C1 segment of cervical spinal cord (tissue), 14 donors: ENCODE results near the gene CD300C.
"Not testable (repeated sequence)": the region's sequence is repeated elsewhere in the genome, so short reads cannot be mapped to it uniquely, and the experiment has no call there.

ENCODE experiments used
- DNase-seq, 14 donors: peaks; one replicate each; lab custom pipeline; 2025; lab: John Stamatoyannopoulos, UW

CD300C gene

DNA sequence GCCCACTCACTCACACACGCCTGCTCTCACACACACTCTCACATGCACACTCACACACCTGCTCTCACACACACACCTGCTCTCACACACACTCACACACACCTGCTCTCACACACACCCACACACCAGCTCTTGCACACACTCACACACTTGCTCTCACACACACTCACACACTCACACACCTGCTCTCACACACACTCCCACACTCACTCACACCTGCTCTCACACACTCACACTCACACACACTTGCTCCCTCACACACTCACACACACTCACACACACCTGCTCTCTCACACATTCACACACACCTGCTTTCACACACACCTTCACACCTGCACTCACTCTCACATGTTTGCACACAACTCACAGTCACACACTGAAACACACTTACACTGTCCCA is 17.4 kb upstream of the CD300C start:
- no peak for DNase-seq

DNA sequence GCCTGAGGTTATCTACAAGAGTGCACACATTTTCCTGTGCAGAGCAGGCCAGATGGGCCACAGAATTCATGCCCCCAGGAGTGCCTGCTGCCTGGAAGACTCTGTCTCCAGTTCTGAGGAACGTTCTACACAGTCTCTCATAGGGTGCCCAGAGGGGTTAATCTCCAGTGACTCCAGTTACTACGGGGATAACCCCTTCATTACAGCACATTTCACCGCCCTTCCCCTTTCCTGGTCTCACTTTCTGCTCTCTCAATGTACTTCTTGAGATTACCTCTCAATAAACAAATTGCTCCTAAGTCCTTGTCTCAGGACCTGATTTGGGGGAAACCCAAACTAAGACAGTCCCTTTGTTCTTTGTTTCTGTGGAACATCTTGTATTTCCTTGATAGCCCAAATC is 15.7 kb upstream of the CD300C start:
- no peak for DNase-seq

DNA sequence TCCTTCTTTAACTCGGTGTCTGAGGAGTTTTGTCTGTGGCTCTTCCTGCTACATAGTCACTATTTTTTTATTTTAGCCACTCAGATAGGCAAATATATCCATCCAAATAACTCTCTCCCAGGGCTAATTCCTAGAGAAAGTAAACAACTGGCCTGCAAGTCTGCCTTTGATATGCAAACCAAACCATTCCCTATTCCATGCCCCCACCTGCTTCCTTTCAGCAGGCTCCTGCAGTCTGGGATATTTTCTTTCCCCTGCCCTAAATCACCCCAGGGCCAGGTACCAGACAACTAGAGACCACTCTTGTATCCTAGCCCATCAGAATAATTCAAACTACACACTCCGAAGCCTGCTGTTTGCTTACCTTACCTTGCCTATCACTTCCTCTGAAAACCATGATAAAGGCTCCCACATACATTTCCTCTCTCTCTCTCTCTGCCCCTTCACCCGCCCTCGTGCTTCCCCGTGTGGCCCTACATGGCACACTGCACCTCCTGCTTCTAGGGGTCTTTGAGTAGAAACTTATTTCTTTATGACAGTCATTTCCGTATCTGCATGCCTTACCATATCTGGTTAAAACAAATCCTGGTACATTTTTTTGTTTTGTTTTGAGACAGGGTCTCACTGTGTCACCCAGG is 13.1 kb upstream of the CD300C start:
- DNase-seq, result no peak

DNA sequence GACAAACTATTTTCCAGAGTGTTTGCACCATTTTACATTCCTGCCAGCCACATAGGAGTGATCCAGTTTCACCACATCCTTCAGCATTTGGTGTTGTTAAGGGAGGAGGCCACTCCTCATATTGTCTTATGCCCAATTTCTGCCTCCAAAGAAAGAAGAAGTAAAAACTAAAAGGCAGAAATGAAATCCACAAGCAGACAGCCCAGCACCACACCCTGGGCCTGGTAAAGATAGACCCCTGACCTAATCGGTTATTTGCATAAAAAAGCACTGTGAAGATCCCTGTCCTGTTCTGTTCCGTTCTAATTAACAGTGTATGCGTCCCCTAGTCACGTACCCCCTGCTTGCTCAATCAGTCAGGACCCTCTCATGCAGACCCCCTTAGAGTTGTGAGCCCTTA is 12.5 kb upstream of the CD300C start:
- DNase-seq, result not testable (repeated sequence)

DNA sequence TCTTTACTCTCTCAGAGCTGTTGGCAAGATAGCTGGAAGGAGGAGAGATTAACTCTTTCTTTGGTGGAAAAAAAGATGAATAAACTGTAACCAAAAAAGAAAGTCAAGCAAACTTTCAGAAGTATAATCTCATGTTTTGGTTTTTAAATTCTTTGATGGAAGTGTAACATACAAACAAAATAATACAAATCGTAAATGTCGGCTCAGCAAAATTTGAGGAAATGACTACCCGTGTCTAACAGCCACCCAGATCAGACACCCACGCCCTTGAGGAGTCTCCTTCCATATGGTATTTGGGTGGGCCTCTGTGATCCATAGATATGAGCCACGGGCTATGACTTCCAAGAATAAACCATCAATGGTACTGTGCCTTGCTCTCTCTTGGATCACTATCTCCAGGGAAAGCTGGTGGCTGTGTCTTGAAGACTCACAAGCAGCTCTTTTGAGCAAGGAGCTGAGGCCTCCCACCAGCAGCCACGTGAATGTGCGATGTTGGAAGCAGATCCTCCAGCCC is 9.6 kb upstream of the CD300C start:
- DNase-seq, result no peak

DNA sequence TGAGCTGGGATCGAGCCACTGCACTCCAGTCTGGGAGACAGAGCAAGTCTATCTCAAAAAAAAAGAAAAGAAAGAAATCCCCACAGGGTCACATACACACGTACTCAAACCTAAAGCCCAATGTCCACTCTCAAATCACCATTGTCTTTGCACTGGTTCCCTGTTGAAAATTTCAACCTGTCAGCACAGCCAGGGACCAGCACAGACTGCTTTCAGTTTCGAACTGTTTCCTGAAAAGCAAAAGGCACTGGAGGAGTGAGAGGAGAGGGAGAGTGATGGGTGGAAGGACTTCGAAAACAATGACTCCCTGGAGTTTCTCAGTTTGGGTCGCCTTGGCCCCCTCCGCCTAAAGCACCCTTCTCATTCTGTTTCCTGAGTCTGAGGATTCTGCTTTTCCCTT is 9.0 kb upstream of the CD300C start:
- DNase-seq, result no peak

- DNase-seq, result no peak
Measured at GRCh38 chr17:74552037-74552436, 6.1 kb upstream of the CD300C start.

DNA sequence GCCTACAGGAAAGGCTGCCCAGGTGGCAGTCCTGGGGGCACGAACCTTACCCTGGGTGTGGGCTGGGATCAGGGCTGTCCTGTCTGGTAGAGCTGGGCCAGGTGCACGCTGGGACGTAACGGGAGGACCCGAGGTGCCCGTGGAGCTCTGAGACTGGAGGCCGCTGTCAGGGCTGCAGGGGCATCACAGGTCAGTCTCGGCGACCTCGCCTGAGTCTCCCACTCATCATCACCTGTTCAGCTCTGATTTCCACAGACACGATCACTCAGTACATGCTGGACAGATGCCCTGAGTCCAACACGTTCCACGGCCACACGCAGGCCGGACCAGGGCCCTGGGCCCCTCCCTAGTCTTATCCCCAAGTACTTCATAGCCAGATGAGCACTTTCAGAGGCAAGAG is 4.7 kb upstream of the CD300C start:
- DNase-seq, result no peak

DNA sequence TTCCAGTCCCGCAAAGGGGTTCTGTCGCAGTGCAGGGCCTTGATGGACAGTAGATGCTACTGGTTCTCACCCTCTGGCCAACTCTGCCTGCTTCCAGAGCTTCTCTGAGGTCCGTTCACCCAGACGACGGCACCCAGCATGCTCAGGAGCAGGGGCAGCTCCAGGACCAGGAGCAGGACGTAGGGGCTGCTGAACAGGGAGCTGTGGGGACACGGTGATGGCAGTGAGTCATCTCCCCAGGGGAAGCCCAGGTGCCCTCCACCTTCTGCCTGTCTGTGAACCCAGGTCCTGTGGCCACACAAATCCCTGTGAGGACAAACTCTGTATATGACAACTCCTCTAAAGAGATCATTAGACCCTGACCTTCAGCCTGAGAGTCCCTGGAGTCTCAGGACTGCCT is 3.4 kb upstream of the CD300C start:
- no peak for DNase-seq

DNA sequence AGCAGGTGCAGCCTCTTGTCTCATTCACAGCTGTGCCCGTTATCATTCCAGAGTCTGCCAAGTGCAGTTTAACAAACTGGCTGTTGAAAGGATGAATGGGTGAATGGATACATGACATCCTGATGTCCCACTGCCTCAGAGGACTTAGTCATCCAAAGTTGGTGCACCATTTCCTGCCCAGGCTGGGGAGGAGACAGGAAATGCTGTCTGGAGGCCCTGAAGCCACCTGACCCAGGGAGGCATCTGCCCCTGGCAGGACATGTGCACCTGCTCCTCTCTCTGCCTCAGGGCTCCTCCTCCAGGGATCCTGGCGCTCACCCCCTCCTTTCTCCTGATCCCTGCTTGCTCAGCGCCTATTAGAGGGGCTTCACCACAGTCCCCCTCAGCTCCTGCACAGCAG is 1.8 kb upstream of the CD300C start:
- no peak for DNase-seq

DNA sequence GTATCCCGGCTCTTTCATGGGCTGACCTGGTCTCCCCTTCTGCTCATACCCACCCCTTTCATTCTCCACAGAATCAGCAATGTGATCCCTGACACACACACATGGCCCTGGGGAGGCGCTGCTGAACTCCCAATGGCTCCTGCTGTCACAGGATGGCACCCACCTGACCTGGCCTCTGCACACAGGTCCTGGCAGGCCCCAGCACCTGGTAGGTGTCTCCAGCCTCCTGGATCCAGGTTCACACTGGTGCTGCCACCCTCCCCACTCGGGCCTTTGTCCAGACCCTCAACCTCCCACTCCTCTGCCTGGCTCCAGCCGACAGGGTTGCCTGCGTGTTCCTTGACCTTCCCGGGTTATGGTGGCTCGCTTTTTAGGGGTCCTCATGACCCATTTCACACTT is 1.3 kb upstream of the CD300C start:
- no peak for DNase-seq

DNA sequence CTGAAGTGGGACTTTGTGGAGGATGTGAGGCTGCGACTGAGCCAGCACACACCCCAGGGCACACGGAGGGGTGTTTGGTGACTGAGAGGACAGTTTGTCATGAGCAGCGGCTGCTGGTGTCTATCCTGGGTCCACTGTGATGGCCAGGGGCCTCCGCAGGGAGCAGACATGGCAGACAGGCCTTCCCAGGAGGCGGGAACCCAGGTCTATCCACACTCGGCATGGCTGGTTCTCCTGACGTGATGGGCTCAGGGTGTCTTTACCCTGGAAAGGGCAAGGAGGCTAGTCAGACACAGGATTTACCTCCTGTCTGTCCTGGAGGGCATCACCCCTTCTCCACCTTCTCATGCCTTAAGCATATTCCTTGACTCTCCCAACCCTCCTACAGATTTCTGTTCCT is 671 bp upstream of the CD300C start:
- DNase-seq, result no peak

DNA sequence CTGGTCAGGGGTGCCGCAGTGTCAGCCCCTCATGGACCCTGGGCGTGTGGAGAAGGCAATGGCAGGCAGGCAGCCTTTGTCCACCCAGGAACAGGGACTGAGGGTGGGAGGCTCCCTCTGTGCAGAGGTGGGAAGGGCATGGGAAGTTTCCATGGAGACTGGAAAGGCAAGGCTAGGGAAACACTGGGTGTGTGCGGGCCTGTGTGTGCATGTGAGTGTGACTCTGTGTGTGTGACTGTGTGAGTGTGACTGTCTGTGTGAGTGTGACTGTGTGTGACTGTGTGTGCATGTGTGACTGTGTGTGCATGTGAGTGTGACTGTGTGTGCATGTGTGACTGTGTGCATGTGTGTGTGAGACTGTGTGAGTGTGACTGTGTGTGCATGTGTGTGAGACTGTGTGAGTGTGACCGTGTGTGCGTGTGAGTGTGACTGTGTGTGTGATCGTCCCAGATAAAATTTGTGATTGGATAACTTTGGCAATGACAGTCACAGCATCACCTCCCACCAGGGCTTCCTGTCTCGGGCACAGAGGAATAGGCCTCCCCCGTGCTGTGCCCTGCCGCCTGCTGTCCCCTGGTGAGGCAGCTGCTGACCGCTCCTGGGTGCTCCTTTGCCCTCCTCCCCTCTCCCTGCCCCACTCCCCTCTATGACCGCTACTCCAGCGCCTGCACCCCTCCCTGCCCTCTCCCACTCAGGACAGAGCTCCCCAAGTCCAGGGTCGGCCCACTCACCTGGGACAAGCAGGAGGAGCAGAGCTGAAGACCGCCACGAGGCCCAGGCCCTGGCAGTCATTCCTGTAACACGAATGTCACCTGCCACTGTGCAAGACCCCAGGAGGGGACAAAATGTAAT is 698 bp downstream of the CD300C start:
- DNase-seq, result no peak

GRCh38 chr17:74543891-74544760 is 1.8 kb downstream of the CD300C start:
- no peak for DNase-seq

- DNase-seq, result no peak
Measured at GRCh38 chr17:74543406-74543805, 2.5 kb downstream of the CD300C start.

DNA sequence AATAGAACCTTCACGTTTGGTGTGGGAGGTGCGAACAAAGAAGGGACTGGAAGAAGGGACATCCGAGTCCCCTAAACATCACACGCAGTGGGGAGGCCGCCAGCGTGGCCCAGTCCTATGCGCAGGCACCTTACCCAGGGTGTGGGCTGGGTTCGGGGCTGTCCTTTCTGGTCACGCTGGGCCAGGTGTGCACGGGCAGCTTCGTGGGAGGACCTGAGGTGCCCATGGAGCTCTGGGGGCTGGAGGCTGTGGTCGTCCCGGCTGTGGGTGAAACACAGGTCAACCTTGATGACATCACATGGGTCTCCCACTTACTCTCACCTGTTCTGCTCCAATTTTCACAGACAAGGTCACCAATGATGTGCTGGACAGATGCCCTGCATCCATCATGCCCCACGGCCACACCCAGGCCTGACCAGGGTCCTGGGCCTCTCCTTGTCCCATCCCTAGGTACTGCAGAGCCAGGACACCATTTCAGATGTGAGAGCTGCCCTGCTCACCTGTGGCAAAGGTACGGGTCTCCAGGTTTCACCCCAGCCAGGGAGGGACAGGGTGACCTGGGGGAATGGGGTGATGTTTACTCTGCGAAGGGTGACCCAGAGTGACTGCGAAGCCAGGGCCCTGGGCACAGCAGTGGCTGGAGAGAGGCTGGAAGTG is 3.1 kb downstream of the CD300C start:
- DNase-seq, result no peak

DNA sequence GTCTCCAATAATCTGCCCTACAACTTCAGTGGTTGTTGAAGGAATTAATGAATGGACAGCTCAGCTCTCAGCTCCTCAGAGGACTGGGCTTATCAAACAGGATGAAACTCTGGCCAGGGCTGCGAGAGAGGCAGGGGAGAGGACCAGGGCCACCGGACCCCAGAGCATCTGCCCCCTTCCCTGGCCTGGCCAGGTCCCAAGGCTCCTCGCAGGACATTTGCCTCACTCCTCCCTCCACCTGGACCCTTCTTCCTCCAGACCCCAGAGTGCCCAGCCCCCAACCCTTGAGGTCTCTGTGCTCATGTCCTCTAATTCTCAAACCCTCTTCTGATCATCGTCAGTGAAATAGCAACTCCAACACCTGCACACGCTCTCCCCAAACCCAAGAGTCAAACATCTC is 3.7 kb downstream of the CD300C start:
- no peak for DNase-seq

- no peak for DNase-seq
Measured at GRCh38 chr17:74541176-74542111, 4.5 kb downstream of the CD300C start.

GRCh38 chr17:74539281-74539820 is 6.6 kb downstream of the CD300C start:
- no peak for DNase-seq

DNA sequence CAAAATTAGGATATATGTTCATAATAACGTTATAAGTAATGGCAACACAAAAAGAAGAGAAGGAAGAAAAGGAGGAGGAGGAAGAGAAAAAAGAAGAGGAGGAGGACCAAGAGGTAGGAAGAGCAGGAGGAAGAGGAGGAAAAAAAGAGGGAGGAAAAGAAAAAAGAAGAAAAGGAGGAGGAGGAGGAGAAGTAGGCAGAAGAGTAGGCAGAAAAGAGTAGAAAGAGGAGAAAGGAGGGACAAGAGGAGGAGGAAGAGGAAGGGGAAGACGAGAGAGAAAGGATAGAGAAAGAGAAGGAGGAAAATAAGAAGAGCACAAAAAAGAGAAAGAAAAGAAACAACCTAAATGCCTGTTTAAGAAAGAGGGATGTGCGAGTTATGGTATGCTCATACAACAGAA is 9.0 kb downstream of the CD300C start:
- DNase-seq, result no peak
